Karpas-422 (cell line): ENCODE results near the gene HS6ST1. TPM values are rescaled to one million over a fixed set of nuclear protein-coding genes. Genes with fewer than 3 reads are reported as not detected.

Source experiments
- DNase-seq: peaks from one replicate; pipeline ENCODE4 v3.0.0-alpha.2; 2015
- H2AFZ ChIP-seq: fragments of 200-600 bp; sonication (generic); 2 replicates; pipeline ENCODE4 v1.6.1; 2014; ENCODE audit warnings: antibody characterized with exemption, low read length, mixed read lengths
- H3K27ac ChIP-seq: fragments of 200-600 bp; sonication (generic); 2 replicates; pipeline ENCODE4 v1.5.1; 2014; ENCODE audit warnings: mild to moderate bottlenecking, low read length, moderate library complexity
- H3K27me3 ChIP-seq: fragments of 200-600 bp; sonication (generic); 2 replicates; pipeline ENCODE4 v1.6.1; 2014; ENCODE audit warnings: low read length, mixed read lengths
- H3K36me3 ChIP-seq: fragments of 200-600 bp; sonication (generic); 2 replicates; pipeline ENCODE4 v1.6.1; 2014; ENCODE audit warnings: low read length, mixed read lengths; ENCODE audit not compliant: insufficient read depth
- H3K4me1 ChIP-seq: fragments of 200-600 bp; sonication (generic); 2 replicates; pipeline ENCODE4 v1.6.1; 2014; ENCODE audit warnings: mild to moderate bottlenecking, low read length, mixed read lengths
- H3K4me2 ChIP-seq: fragments of 200-600 bp; sonication (generic); 2 replicates; pipeline ENCODE4 v1.6.1; 2014; ENCODE audit warnings: low read length, low read depth, mild to moderate bottlenecking; ENCODE audit not compliant: poor library complexity, severe bottlenecking
- H3K4me3 ChIP-seq: fragments of 200-600 bp; sonication (generic); 2 replicates; pipeline ENCODE4 v1.5.1; 2014; ENCODE audit warnings: mild to moderate bottlenecking, antibody characterized with exemption, low read length, mixed read lengths
- H3K79me2 ChIP-seq: fragments of 200-600 bp; sonication (generic); 2 replicates; pipeline ENCODE4 v1.6.1; 2014; ENCODE audit warnings: mild to moderate bottlenecking, low read length, mixed read lengths
- H3K9ac ChIP-seq: fragments of 200-600 bp; sonication (generic); 2 replicates; pipeline ENCODE4 v1.6.0; 2014; ENCODE audit warnings: low read length
- H3K9me2 ChIP-seq: fragments of 200-600 bp; sonication (generic), shearing (Covaris generic); replicated peaks from 2 replicates; pipeline ENCODE4 v1.6.0; 2014; ENCODE audit warnings: mild to moderate bottlenecking, low read length, moderate library complexity; ENCODE audit not compliant: insufficient read depth
- H3K9me3 ChIP-seq: fragments of 300-700, 200-600 bp; sonication (generic); 2 replicates; pipeline ENCODE4 v1.6.1; 2014; ENCODE audit warnings: low read length, mixed read lengths
- H4K20me1 ChIP-seq: fragments of 200-600 bp; sonication (generic); 2 replicates; pipeline ENCODE4 v1.6.1; 2014; ENCODE audit warnings: mild to moderate bottlenecking, antibody characterized with exemption, low read length, low read depth; ENCODE audit not compliant: insufficient read depth
- small RNA-seq: library from RNA; depleted of rRNA; stranded (forward); fragments of <200 nt; gene quantifications from one replicate; pipeline ENCODE3, GENCODE V24; 2014
- total RNA-seq: library from RNA; depleted of rRNA; stranded (reverse); fragments of >200 nt; shearing (Covaris generic); gene quantifications from 2 replicates; pipeline ENCODE4 v1.2.3, GENCODE V29; 2014; ENCODE audit warnings: low replicate concordance; rRNA removed

HS6ST1 gene
- total RNA-seq, 1 experiment from 2014 or later = 3.3 TPM

- no peaks in the 10 kb centered on the region for H3K9me3 ChIP-seq
- no peaks in the 10 kb centered on the region for H3K36me3 ChIP-seq
- H2AFZ ChIP-seq = no peak overlapping the region
- H3K27ac ChIP-seq = no peak overlapping the region
- H3K9me2 ChIP-seq = no peaks in the 10 kb centered on the region
- H3K4me2 ChIP-seq = no peak overlapping the region
- no peak for DNase-seq
- H3K79me2 ChIP-seq = no peaks in the 10 kb centered on the region
- H3K9ac ChIP-seq = no peak overlapping the region
- H4K20me1 ChIP-seq = no peaks in the 10 kb centered on the region
- no peaks in the 10 kb centered on the region for H3K4me1 ChIP-seq
- no peaks in the 10 kb centered on the region for H3K27me3 ChIP-seq
- H3K4me3 ChIP-seq = no peak overlapping the region
Observed at GRCh38 chr2:128219891-128220290, 98.8 kb downstream of the HS6ST1 start.

- no peak for DNase-seq
- H3K36me3 ChIP-seq = no peaks in the 10 kb centered on the region
- no peaks in the 10 kb centered on the region for H3K27me3 ChIP-seq
- H3K79me2 ChIP-seq = no peaks in the 10 kb centered on the region
- H2AFZ ChIP-seq = no peak overlapping the region
- H3K27ac ChIP-seq = no peak overlapping the region
- no peak overlapping the region for H3K4me2 ChIP-seq
- no peaks in the 10 kb centered on the region for H3K9me3 ChIP-seq
- H4K20me1 ChIP-seq = no peaks in the 10 kb centered on the region
- H3K4me1 ChIP-seq = no peaks in the 10 kb centered on the region
- H3K9ac ChIP-seq = no peak overlapping the region
- no peaks in the 10 kb centered on the region for H3K9me2 ChIP-seq
- H3K4me3 ChIP-seq = no peak overlapping the region
Observed at GRCh38 chr2:128217671-128218070, 101.0 kb downstream of the HS6ST1 start.

GRCh38 chr2:128215897-128216642 lies 102.6 kb downstream of the HS6ST1 start:
- H4K20me1 ChIP-seq = no peaks in the 10 kb centered on the region

More at GRCh38 chr2:128215897-128216642, 102.6 kb downstream of the HS6ST1 start:
- H2AFZ ChIP-seq = no peak overlapping the region
- no peaks in the 10 kb centered on the region for H3K36me3 ChIP-seq
- no peaks in the 10 kb centered on the region for H3K4me1 ChIP-seq
- H3K79me2 ChIP-seq = no peaks in the 10 kb centered on the region
- no peak overlapping the region for H3K4me3 ChIP-seq
- H3K9me2 ChIP-seq = no peaks in the 10 kb centered on the region
- H3K9me3 ChIP-seq = no peaks in the 10 kb centered on the region
- no peak overlapping the region for H3K27ac ChIP-seq
- no peaks in the 10 kb centered on the region for H3K27me3 ChIP-seq
- no peak for DNase-seq
- no peak overlapping the region for H3K9ac ChIP-seq
- H3K4me2 ChIP-seq = no peak overlapping the region

Small RNA genes within 50 kb of the gene (small RNA-seq; reads per million reads assigned to genes)
- not detected for gene RF00019

Other genes with a start within 250 kb of the HS6ST1 start
- gene UGGT1, start 227.7 kb downstream of the HS6ST1 start, total RNA-seq = 59.3 and 74.3 TPM in 2 replicates